H9 (cell line): ENCODE results near the gene ANKRD27. TPM values are rescaled to one million over a fixed set of nuclear protein-coding genes. Genes with fewer than 3 reads are reported as not detected.
A peak's percentile ranks its signal among the peaks of the same experiment; 100 is the strongest.

ENCODE experiments used
- DNase-seq: peaks from one replicate; pipeline ENCODE4 v3.0.0-alpha.2; 2017
- H2AFZ ChIP-seq: one replicate; pipeline ENCODE4 v1.6.1; 2013; ENCODE audit warnings: mild to moderate bottlenecking, low read length, control low read depth, moderate library complexity
- H2AK5ac ChIP-seq: 2 replicates; pipeline ENCODE4 v1.6.1; 2013; ENCODE audit warnings: low read length, control low read depth, mixed read lengths; ENCODE audit not compliant: insufficient read length
- H2BK120ac ChIP-seq: one replicate; pipeline ENCODE4 v1.6.1; 2013; ENCODE audit warnings: low read depth, mild to moderate bottlenecking, low read length, control low read depth, inconsistent platforms; ENCODE audit not compliant: poor library complexity, severe bottlenecking
- H2BK12ac ChIP-seq: 2 replicates; pipeline ENCODE4 v1.6.1; 2013; ENCODE audit warnings: low read length, control low read depth, mixed read lengths, low read depth; ENCODE audit not compliant: insufficient read length
- H2BK15ac ChIP-seq: 2 replicates; pipeline ENCODE4 v1.6.1; 2013; ENCODE audit warnings: low read depth, low read length, control low read depth
- H2BK20ac ChIP-seq: one replicate; pipeline ENCODE4 v1.6.1; 2013; ENCODE audit warnings: low read depth, mild to moderate bottlenecking, low read length, control low read depth, inconsistent platforms; ENCODE audit not compliant: poor library complexity, severe bottlenecking
- H2BK5ac ChIP-seq: 2 replicates; pipeline ENCODE4 v1.6.1; 2013; ENCODE audit warnings: low read length, control low read depth, mixed read lengths; ENCODE audit not compliant: insufficient read length
- H3K14ac ChIP-seq: 2 replicates; pipeline ENCODE4 v1.6.1; 2013; ENCODE audit warnings: low read length, control low read depth; ENCODE audit not compliant: insufficient read depth
- H3K18ac ChIP-seq: 2 replicates; pipeline ENCODE4 v1.6.1; 2013; ENCODE audit warnings: low read depth, mild to moderate bottlenecking, mixed read lengths, low read length, control low read depth; ENCODE audit not compliant: insufficient read length
- H3K23ac ChIP-seq: 2 replicates; pipeline ENCODE4 v1.6.1; 2013; ENCODE audit warnings: low read length, control low read depth, mixed read lengths, low read depth; ENCODE audit not compliant: insufficient read length
- H3K23me2 ChIP-seq: 2 replicates; pipeline ENCODE4 v1.6.1; 2013; ENCODE audit warnings: low read depth, mild to moderate bottlenecking, mixed read lengths, low read length, control low read depth; ENCODE audit not compliant: insufficient read length, poor library complexity, severe bottlenecking
- H3K27ac ChIP-seq: 2 replicates; pipeline ENCODE4 v1.5.1; 2013; ENCODE audit warnings: low read length, control low read depth, mixed read lengths, low read depth; ENCODE audit not compliant: insufficient read length
- H3K27me3 ChIP-seq: 2 replicates; pipeline ENCODE4 v1.6.1; 2013; ENCODE audit warnings: low read length, control low read depth, inconsistent platforms; ENCODE audit not compliant: insufficient read depth
- H3K4ac ChIP-seq: 2 replicates; pipeline ENCODE4 v1.6.1; 2013; ENCODE audit warnings: low read depth, mild to moderate bottlenecking, control low read depth, inconsistent platforms, low read length, moderate library complexity
- H3K4me1 ChIP-seq: 2 replicates; pipeline ENCODE4 v1.6.1; 2013; ENCODE audit warnings: low read length, control low read depth, inconsistent platforms; ENCODE audit not compliant: insufficient read depth
- H3K4me2 ChIP-seq: 2 replicates; pipeline ENCODE4 v1.6.1; 2013; ENCODE audit warnings: low read length, control low read depth, mixed read lengths; ENCODE audit not compliant: insufficient read length, insufficient read depth
- H3K56ac ChIP-seq: 2 replicates; pipeline ENCODE4 v1.6.1; 2013; ENCODE audit warnings: low read depth, mild to moderate bottlenecking, mixed read lengths, low read length, control low read depth; ENCODE audit not compliant: insufficient read length
- H3K79me1 ChIP-seq: 2 replicates; pipeline ENCODE4 v1.6.1; 2013; ENCODE audit warnings: low read depth, mild to moderate bottlenecking, moderate library complexity, low read length, control low read depth, inconsistent platforms; ENCODE audit not compliant: insufficient read depth, poor library complexity, severe bottlenecking
- H3K79me2 ChIP-seq: 2 replicates; pipeline ENCODE4 v1.6.1; 2013; ENCODE audit warnings: low read length, control low read depth, inconsistent platforms; ENCODE audit not compliant: insufficient read depth
- H3K9ac ChIP-seq: 2 replicates; pipeline ENCODE4 v1.6.1; 2013; ENCODE audit warnings: low read length, control low read depth, mixed read lengths; ENCODE audit not compliant: insufficient read length; ENCODE audit errors: extremely low read depth
- H3K9me3 ChIP-seq: one replicate; pipeline ENCODE4 v1.6.1; 2013; ENCODE audit warnings: low read depth, low read length, inconsistent platforms; ENCODE audit not compliant: control insufficient read depth
- H3T11ph ChIP-seq: one replicate; pipeline ENCODE4 v1.6.1; 2013; ENCODE audit warnings: mild to moderate bottlenecking, low read length, control low read depth, inconsistent platforms
- H4K20me1 ChIP-seq: one replicate; pipeline ENCODE4 v1.6.1; 2013; ENCODE audit not compliant: control insufficient read depth, insufficient read length, insufficient read depth
- H4K5ac ChIP-seq: 2 replicates; pipeline ENCODE4 v1.6.1; 2013; ENCODE audit warnings: low read depth, mild to moderate bottlenecking, mixed read lengths, low read length, control low read depth; ENCODE audit not compliant: insufficient read length
- H4K8ac ChIP-seq: replicated peaks from 2 replicates; pipeline ENCODE4 v1.6.1; 2013; ENCODE audit warnings: low read length, control low read depth, mixed read lengths, low read depth; ENCODE audit not compliant: insufficient read length
- H4K91ac ChIP-seq: 2 replicates; pipeline ENCODE4 v1.6.1; 2013; ENCODE audit warnings: low read depth, mild to moderate bottlenecking, moderate library complexity, mixed read lengths, low read length, control low read depth; ENCODE audit not compliant: insufficient read length
- H3K27ac Mint-ChIP-seq, 3 experiments: 2 replicates in 2 of 3; 3 replicates in 1 of 3; pipeline ENCODE4 v1.8.0; 2020 to 2021; ENCODE audit warnings: mixed read lengths in 3 of 3, mild to moderate bottlenecking in 1 of 3, moderate library complexity in 1 of 3
- H3K27me3 Mint-ChIP-seq: 2 replicates; pipeline ENCODE4 v1.8.0; 2021; ENCODE audit warnings: low read depth, mild to moderate bottlenecking, moderate library complexity, mixed read lengths
- H3K36me3 Mint-ChIP-seq, 3 experiments: 2 replicates in 2 of 3; 3 replicates in 1 of 3; pipeline ENCODE4 v1.8.0; 2020 to 2021; ENCODE audit warnings: low read depth in 3 of 3, mixed read lengths in 3 of 3; ENCODE audit not compliant: insufficient read depth in 1 of 3
- H3K4me1 Mint-ChIP-seq, 2 experiments: 2 replicates each; pipeline ENCODE4 v1.8.0; 2020; ENCODE audit warnings: mixed read lengths in 2 of 2
- H3K4me3 Mint-ChIP-seq, 2 experiments: 2 replicates in 1 of 2; 3 replicates in 1 of 2; pipeline ENCODE4 v1.8.0; 2020 to 2021; ENCODE audit warnings: mild to moderate bottlenecking in 2 of 2, mixed read lengths in 2 of 2, moderate library complexity in 1 of 2
- H3K9me3 Mint-ChIP-seq, 2 experiments: 2 replicates in 1 of 2; 3 replicates in 1 of 2; pipeline ENCODE4 v1.8.0; 2020; ENCODE audit warnings: mild to moderate bottlenecking in 2 of 2, mixed read lengths in 2 of 2, moderate library complexity in 1 of 2
- WGBS: extraction: QIAGEN DNeasy Blood & Tissue Kit; methylation state at CpG from one replicate; pipeline ENCODE4 v1.1.7; 2013; ENCODE audit warnings: missing lambda C conversion rate, low lambda C conversion rate, mixed read lengths; ENCODE audit not compliant: insufficient read length; ENCODE audit errors: extremely low coverage; 5-methylcytosine and 5-hydroxymethylcytosine counted together
- total RNA-seq: library from RNA; stranded (reverse); gene quantifications from 2 replicates; pipeline ENCODE4 v1.2.1, GENCODE V29; 2021
- TF ChIP-seq, protein P1 (sequence below): fragments of 200-600 bp; sonication (generic); conservative IDR thresholded peaks from 3 replicates; pipeline ENCODE4 v1.8.0; 2021; ENCODE audit warnings: antibody characterized with exemption, mild to moderate bottlenecking

Gene ANKRD27
- total RNA-seq, 1 experiment from 2014 or later: 40.7 TPM

DNA sequence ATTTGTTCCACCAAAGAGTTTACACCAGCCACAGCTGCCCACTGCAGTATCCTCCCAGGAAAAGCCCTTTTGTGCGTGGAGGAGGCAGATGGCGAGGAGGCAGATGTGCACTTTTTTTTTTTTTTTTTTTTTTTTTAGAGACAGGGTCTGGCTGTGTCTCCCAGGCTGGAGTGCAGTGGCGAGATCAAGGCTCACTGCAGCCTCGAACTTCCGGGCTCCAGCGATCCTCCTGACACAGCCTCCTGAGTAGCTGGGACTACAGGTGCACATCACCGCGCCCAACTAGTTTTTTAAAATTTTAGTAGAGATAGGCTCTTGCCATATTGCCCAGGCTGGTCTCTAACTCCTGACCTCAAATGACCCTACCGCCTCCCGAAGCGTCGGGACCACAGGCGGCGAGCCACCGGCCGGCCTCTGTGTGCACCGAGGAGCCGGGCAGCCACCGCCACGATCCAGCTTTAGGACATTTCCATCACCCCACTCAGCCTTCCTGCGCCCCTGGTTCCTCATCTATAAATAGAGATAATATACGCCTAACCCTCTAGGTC, 94.6 kb downstream of the ANKRD27 start:
- Histone ChIP-seq H3K56ac (no peak overlapping the region), H3K9ac (no peak overlapping the region), H3K4ac (no peak overlapping the region), H3T11ph (no peak overlapping the region), H2BK15ac (no peak overlapping the region), H3K4me2 (peak overlapping the region; percentile 52), H4K91ac (no peak overlapping the region), H3K23ac (no peak overlapping the region), H3K14ac (no peak overlapping the region), H3K79me1 (peaks cover 5% of the 10 kb centered on the region), H4K20me1 (no peaks in the 10 kb centered on the region), H3K27me3 (no peaks in the 10 kb centered on the region), H3K4me1 (no peaks in the 10 kb centered on the region), H4K8ac (no peak overlapping the region), H2BK12ac (no peak overlapping the region), H3K18ac (no peak overlapping the region), H2AFZ (no peak overlapping the region), H3K23me2 (peaks cover 4% of the 10 kb centered on the region), H2BK20ac (no peak overlapping the region), H2BK120ac (no peak overlapping the region), H3K27ac (no peak overlapping the region), H3K9me3 (no peaks in the 10 kb centered on the region), H2AK5ac (no peak overlapping the region), H3K79me2 (peaks cover 2% of the 10 kb centered on the region; the same call in 1 of the 2 replicates), H4K5ac (no peak overlapping the region), H2BK5ac (no peak overlapping the region)
- H3K27ac Mint-ChIP-seq: peak overlapping the region in 1 of 3 experiments; percentile 57; a peak in 1 of 7 replicates
- peaks cover 8 to 31% (median 26%) of the 10 kb centered on the region in 3 experiments for H3K36me3 Mint-ChIP-seq
- H3K4me3 Mint-ChIP-seq: peak overlapping the region; percentile 77 to 88
- WGBS: no CpG with 5 or more reads among the region's 22 CpGs
- H3K4me1 Mint-ChIP-seq: peaks cover 8 to 9% of the 10 kb centered on the region in 2 experiments; a peak in 3 of 4 replicates
- no peaks in the 10 kb centered on the region for H3K9me3 Mint-ChIP-seq
- TF ChIP-seq, protein P1, sequence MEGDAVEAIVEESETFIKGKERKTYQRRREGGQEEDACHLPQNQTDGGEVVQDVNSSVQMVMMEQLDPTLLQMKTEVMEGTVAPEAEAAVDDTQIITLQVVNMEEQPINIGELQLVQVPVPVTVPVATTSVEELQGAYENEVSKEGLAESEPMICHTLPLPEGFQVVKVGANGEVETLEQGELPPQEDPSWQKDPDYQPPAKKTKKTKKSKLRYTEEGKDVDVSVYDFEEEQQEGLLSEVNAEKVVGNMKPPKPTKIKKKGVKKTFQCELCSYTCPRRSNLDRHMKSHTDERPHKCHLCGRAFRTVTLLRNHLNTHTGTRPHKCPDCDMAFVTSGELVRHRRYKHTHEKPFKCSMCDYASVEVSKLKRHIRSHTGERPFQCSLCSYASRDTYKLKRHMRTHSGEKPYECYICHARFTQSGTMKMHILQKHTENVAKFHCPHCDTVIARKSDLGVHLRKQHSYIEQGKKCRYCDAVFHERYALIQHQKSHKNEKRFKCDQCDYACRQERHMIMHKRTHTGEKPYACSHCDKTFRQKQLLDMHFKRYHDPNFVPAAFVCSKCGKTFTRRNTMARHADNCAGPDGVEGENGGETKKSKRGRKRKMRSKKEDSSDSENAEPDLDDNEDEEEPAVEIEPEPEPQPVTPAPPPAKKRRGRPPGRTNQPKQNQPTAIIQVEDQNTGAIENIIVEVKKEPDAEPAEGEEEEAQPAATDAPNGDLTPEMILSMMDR: no peak
- peaks cover 31% of the 10 kb centered on the region for H3K27me3 Mint-ChIP-seq
- peak; percentile 38 for DNase-seq
